Cardiac muscle cell (in vitro differentiated cells and primary cell): ENCODE data around the gene RASL11A. TPM values are rescaled to one million over a fixed set of nuclear protein-coding genes. Genes with fewer than 3 reads are reported as not detected.
"Not testable (repeated sequence)": the region's sequence is repeated elsewhere in the genome, so short reads cannot be mapped to it uniquely, and the experiment has no call there.

Source experiments
- DNase-seq, 2 donors: peaks; one replicate each; pipeline versions ENCODE4 v3.0.0 to v3.0.0-alpha.2; 2010 to 2017; ENCODE audit warnings: low read depth in 1 of 2, low spot score in 1 of 2
- H3K27ac ChIP-seq: fragments of 200-600 bp; sonication (generic); 2 replicates; pipeline ENCODE4 v1.5.1; 2016
- H3K27me3 ChIP-seq: fragments of 200-600 bp; sonication (generic); 2 replicates; pipeline ENCODE4 v1.6.0; 2016; ENCODE audit warnings: control low read depth
- H3K36me3 ChIP-seq: fragments of 200-600 bp; sonication (generic); 2 replicates; pipeline ENCODE4 v1.5.1; 2016; ENCODE audit warnings: control low read depth
- H3K4me1 ChIP-seq: fragments of 200-600 bp; sonication (generic); 2 replicates; pipeline ENCODE4 v1.8.1; 2017; ENCODE audit warnings: low read depth, mild to moderate bottlenecking, mixed run types
- H3K4me3 ChIP-seq: fragments of 200-600 bp; sonication (generic); 2 replicates; pipeline ENCODE4 v1.5.1; 2016; ENCODE audit warnings: mild to moderate bottlenecking
- H3K9me3 ChIP-seq: fragments of 200-600 bp; sonication (generic); 2 replicates; pipeline ENCODE4 v1.5.1; 2017; ENCODE audit warnings: low read depth, mild to moderate bottlenecking, control low read depth
- polyA plus RNA-seq: library from polyadenylated mRNA; unstranded; fragments of >200 nt; fragmentation: Nextera tagmentation; extraction: Ambion mirVana; gene quantifications from 2 replicates; pipeline ENCODE4 v1.2.1, GENCODE V29; 2016
- total RNA-seq: library from RNA; depleted of rRNA; stranded (reverse); fragments of >200 nt; gene quantifications from 2 replicates; pipeline ENCODE4 v1.2.3, GENCODE V29; 2016
- TF ChIP-seq, protein P1 (sequence below): IDR thresholded peaks from 2 replicates; pipeline ENCODE4 v1.5.1; 2012; ENCODE audit warnings: low read depth, mild to moderate bottlenecking, low read length

Gene RASL11A
- total and polyA plus RNA-seq, 2 experiments from 2014 or later, result 1.2 to 1.9 TPM

DNA sequence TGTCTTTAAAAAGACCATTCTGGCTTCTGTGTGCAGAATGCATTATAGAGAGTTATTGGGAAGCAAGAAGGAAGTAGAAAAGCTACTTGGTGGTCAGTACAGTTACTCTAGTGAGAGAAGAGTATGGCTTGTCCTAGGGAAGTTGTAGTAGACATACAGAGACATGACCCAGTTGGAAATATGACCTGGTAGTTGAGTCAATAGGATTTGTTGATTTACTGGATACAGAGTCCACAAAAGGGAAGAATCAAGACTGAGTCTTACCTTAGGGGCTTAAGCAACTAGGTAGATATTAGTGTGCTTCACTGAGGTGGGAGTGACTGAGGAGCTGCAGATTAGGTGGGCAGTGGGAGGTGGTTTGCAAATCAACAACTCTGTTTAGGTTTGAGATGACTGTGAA lies 48.8 kb downstream of the RASL11A start:
- Histone ChIP-seq H3K27ac (no peak overlapping the region), H3K4me1 (no peaks in the 10 kb centered on the region), H3K4me3 (no peak overlapping the region), H3K27me3 (peaks cover 32% of the 10 kb centered on the region), H3K36me3 (no peaks in the 10 kb centered on the region), H3K9me3 (no peaks in the 10 kb centered on the region)
- TF ChIP-seq, protein P1, sequence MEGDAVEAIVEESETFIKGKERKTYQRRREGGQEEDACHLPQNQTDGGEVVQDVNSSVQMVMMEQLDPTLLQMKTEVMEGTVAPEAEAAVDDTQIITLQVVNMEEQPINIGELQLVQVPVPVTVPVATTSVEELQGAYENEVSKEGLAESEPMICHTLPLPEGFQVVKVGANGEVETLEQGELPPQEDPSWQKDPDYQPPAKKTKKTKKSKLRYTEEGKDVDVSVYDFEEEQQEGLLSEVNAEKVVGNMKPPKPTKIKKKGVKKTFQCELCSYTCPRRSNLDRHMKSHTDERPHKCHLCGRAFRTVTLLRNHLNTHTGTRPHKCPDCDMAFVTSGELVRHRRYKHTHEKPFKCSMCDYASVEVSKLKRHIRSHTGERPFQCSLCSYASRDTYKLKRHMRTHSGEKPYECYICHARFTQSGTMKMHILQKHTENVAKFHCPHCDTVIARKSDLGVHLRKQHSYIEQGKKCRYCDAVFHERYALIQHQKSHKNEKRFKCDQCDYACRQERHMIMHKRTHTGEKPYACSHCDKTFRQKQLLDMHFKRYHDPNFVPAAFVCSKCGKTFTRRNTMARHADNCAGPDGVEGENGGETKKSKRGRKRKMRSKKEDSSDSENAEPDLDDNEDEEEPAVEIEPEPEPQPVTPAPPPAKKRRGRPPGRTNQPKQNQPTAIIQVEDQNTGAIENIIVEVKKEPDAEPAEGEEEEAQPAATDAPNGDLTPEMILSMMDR, result no peak
- no peak for DNase-seq

DNA sequence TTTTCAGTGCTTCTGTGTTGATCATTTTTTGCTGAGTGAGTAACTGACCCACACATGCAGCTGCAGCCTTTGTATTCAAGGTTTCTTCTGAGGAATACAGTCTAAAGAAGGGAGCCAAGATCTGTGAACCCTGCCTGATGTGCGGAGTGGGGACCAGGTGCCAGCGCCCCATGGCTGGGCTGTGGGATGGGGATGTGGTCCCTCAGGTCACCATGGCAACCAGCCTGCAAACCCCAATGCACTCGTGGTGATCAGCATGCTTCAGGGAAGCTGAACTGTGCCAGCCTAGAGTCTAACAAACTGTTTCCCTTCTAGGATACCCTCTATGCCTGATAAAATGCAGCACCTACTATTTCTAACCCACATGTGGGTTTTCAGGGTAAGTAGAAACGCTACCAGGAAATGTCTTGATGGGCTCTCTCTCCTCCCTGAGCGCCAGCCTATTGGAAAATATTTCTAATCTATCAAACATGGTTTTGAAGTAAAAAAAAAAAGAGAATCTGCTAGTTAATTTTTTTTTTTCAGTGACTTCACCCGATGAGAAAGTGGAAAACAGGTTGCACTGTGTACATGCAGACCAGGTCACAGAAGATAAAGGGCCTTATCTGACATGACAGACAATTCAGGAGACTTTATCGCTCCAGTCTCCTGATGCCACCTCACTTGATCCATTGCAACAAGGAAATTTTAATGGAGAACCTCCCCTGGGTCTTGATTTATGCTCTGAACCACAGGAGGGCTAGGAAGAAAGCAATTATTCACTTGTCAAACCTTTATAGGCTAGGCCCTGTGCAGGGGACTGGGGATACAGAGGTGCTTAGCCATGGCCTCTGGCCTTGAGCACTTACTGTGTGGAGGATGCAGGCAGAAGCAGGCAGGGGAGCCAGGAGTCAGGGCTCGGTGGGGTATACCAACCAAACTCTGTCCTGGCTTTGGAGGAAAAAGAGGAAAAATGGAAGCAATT lies 51.1 kb downstream of the RASL11A start:
- peaks cover 18% of the 10 kb centered on the region for H3K27me3 ChIP-seq
- DNase-seq, result no peak
- no peaks in the 10 kb centered on the region for H3K9me3 ChIP-seq
- no peak overlapping the region for H3K4me3 ChIP-seq
- H3K27ac ChIP-seq, result no peak overlapping the region
- H3K4me1 ChIP-seq, result peaks cover 8% of the 10 kb centered on the region
- H3K36me3 ChIP-seq, result no peaks in the 10 kb centered on the region
- TF ChIP-seq, protein P1, result no peak

DNA sequence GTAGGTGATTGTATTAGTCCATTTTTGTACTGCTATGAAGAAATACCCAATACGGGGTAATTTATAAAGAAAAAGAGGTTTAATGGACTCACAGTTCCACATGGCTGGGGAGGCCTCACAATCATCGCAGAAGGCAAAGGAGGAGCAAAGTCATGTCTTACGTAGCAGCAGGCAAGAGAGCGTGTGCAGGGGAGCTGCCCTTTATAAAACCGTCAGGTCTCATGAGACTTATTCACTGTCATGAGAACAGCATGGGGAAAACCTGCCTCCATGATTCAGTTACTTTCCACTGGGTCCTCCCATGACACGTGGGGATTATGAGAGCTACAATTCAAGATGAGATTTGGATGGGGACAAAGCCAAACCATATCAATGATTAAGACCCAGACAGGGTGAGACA lies 51.8 kb downstream of the RASL11A start:
- peaks cover 16% of the 10 kb centered on the region for H3K27me3 ChIP-seq
- H3K9me3 ChIP-seq, H3K36me3 ChIP-seq, H3K27ac ChIP-seq, H3K4me3 ChIP-seq, H3K4me1 ChIP-seq, DNase-seq: not testable (repeated sequence)

Other genes starting within 250 kb of the RASL11A start
- 6.6 and 7.5 TPM in 2 replicates for gene USP12, start 99.0 kb upstream of the RASL11A start, total RNA-seq
- gene USP12, start 99.0 kb upstream of the RASL11A start, polyA plus RNA-seq, result 8.2 and 10.1 TPM in 2 replicates
- gene RPL21, start 19.3 kb upstream of the RASL11A start, total RNA-seq, result 367 and 371 TPM in 2 replicates
- 410 and 463 TPM in 2 replicates for gene RPL21, start 19.3 kb upstream of the RASL11A start, polyA plus RNA-seq
- gene GTF3A, start 153.8 kb downstream of the RASL11A start, total RNA-seq, result 56.9 and 101 TPM in 2 replicates
- gene GTF3A, start 153.8 kb downstream of the RASL11A start, polyA plus RNA-seq, result 108 and 140 TPM in 2 replicates
- 49.4 and 55.5 TPM in 2 replicates for gene MTIF3, start 179.7 kb downstream of the RASL11A start, total RNA-seq
- 66.2 and 72.8 TPM in 2 replicates for gene MTIF3, start 179.7 kb downstream of the RASL11A start, polyA plus RNA-seq